ENCODE measurements around the gene SYTL5. TPM values are rescaled to one million over a fixed set of nuclear protein-coding genes. Genes with fewer than 3 reads are reported as not detected.
"Not testable (repeated sequence)": the region's sequence is repeated elsewhere in the genome, so short reads cannot be mapped to it uniquely, and the experiment has no call there.

SYTL5 gene
- total and polyA plus RNA-seq, 10 donors: 0.15 TPM; not detected in 9

DNA sequence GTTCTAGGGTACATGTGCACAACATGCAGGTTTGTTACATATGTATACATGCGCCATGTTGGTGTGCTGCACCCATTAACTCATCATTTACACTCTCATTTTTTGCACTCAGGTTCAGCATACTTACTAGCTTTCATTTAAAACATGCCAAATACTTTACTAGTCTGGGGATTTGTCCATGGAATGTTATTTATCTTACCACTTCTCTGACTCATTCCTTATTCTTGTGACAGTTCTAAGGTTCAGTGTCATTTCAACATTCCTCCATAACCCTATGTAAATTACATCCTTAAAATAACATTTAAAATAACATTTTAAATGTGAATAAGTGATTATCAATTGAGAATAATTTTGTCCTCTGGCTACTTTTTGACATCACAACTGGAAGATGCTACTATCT is 19.5 kb upstream of the SYTL5 start:
- no peaks in the 10 kb centered on the region for H3K36me3 ChIP-seq
- H3K4me1 ChIP-seq: no peaks in the 10 kb centered on the region
- no peak overlapping the region for H3K4me3 ChIP-seq
- TF ChIP-seq CTCF (IDR thresholded peaks at IDR 0.05 in 8 of 11, conservative IDR thresholded peaks at IDR 0.05 in 3 of 11) (no peak), POLR2AphosphoS5 (IDR thresholded peaks at IDR 0.05) (no peak), POLR2A (IDR thresholded peaks at IDR 0.05) (no peak)
- DNase-seq: no peak
- H3K27ac ChIP-seq: no peak overlapping the region
- 55 to 100% (median 92%) methylated on average over 1 of the region's 1 CpG for WGBS, 5 donors
- H3K9me3 ChIP-seq: peaks cover 0 to 7% (median 0%) of the 10 kb centered on the region in 8 donors
- intact Hi-C loops (cut with DNase I; ENCODE audit: low total_unique reads): no loop called here
- H3K27me3 ChIP-seq (replicated peaks in 1 of 7): no peaks in the 10 kb centered on the region

DNA sequence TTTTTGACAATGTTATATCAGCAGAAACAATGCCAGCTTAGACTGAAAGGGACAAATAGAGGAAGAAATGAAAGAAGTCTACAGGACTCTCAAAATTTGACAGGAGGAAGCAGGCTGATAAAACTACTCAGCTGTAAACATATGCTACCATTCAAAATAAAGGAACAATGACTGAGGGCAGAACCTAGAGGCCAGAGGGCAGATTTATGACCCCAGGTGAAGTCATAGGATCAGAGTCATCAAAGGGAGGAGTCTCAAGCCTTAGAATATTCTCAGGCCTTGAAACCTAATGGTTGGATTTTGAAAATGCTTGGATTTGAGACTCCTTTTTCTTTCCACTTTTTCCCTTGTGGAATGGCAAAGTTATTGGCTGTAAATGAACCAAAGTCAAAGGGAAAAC is 17.0 kb upstream of the SYTL5 start:
- no peak overlapping the region for H3K27ac ChIP-seq
- TF ChIP-seq POLR2A (IDR thresholded peaks at IDR 0.05): no peak
- TF ChIP-seq POLR2AphosphoS5 (IDR thresholded peaks at IDR 0.05): no peak
- no peak for TF ChIP-seq CTCF (IDR thresholded peaks at IDR 0.05 in 8 of 11, conservative IDR thresholded peaks at IDR 0.05 in 3 of 11)
- H3K4me3 ChIP-seq: no peak overlapping the region
- H3K4me1 ChIP-seq: no peaks in the 10 kb centered on the region
- H3K9me3 ChIP-seq: no peaks in the 10 kb centered on the region
- DNase-seq: no peak
- intact Hi-C loops (cut with DNase I; ENCODE audit: low total_unique reads): no loop called here
- H3K27me3 ChIP-seq (replicated peaks in 1 of 7): no peaks in the 10 kb centered on the region
- no peaks in the 10 kb centered on the region for H3K36me3 ChIP-seq

DNA sequence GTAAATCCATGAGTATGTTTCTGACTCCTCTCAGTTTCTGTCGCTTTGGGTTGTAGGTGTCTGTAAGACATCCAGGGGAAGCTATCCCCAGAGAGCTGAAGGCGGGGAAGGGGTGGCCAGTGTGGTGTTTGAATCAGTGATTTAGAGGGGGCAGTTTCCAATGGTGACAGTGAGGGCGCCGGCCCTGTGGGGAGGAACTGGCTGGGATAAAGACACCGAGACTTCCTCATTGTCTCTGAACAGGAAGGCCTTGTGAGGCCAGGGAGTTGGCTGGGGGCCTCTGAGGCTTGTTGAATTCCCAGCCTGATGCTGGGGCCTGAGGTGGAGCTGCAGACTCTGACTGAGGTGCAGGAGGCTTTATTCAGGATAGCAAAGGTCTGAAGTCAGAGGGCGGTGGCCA is 15.1 kb upstream of the SYTL5 start:
- H3K4me3 ChIP-seq; H3K9me3 ChIP-seq; DNase-seq; H3K36me3 ChIP-seq; H3K4me1 ChIP-seq; intact Hi-C loops (cut with DNase I; ENCODE audit: low total_unique reads); H3K27me3 ChIP-seq (replicated peaks in 1 of 7); H3K27ac ChIP-seq: not testable (repeated sequence)
- 51 to 60% (median 56%) methylated on average over 6 of the region's 6 CpGs for WGBS, 5 donors

GRCh38 chrX:37993176-37993575 is 13.2 kb upstream of the SYTL5 start:
- DNase-seq: no peak
- no peak overlapping the region for H3K4me3 ChIP-seq
- no peaks in the 10 kb centered on the region for H3K4me1 ChIP-seq
- no peaks in the 10 kb centered on the region for H3K36me3 ChIP-seq
- no peaks in the 10 kb centered on the region for H3K9me3 ChIP-seq
- intact Hi-C loops (cut with DNase I; ENCODE audit: low total_unique reads): no loop called here
- TF ChIP-seq POLR2A (IDR thresholded peaks at IDR 0.05): no peak
- no peak for TF ChIP-seq CTCF (IDR thresholded peaks at IDR 0.05 in 8 of 11, conservative IDR thresholded peaks at IDR 0.05 in 3 of 11)
- no peak for TF ChIP-seq POLR2AphosphoS5 (IDR thresholded peaks at IDR 0.05)
- 92 to 98% (median 95%) methylated on average over 3 of the region's 3 CpGs for WGBS, 5 donors
- no peak overlapping the region for H3K27ac ChIP-seq
- H3K27me3 ChIP-seq (replicated peaks in 1 of 7): no peaks in the 10 kb centered on the region
